ENCODE data around the gene ENDOV.

Gene ENDOV

DNA sequence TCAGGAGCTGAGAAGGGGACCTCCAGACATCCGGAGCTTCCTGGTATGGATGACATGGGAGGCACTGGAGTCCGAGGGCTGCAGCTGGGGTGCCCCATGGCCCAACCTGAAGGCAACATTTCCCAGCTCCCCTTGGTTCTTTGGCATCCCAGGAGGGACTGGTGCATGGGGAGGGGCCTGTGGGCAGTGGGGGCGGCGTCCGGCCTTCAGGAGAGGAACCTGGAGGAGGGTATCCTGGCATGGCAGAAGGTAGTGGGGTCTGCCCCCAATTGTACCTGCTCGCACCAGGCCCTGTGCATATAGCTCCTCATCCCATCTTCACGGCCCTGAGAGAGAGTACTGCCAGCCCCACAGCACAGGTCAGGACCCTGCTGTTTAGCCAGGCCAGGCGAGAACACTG is 49.5 kb downstream of the ENDOV start:
- no peak for DNase-seq

DNA sequence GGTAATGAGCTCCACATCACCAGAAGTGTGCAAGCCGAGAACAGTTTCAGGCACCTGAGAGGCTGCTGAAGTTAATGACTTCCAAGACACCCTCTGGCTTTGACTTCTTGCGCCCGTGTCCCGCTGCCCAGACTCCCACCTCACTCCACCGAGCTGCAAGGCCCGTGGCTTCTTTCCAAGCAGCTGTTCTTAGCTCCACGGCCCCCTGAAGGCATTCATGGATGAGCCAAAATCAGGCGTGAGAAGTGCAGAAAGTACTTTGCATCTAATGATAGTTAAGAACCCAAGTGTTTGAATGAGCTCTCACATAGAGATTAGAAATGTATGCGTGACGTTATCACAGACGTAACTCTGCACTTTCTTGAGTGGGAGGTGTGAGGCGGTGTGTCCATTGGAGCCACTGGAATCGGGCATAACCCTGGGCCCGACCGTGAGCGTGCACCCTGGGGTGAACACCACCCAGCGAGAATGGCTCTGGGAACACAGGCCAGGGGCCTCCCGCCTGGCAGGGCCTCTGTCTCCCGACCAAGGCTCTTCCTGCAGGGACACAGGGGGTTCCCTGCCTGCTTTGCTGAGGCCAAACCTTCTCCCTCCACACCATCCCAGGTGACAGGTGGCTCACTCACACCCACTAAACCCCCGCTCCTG is 50.5 kb downstream of the ENDOV start:
- DNase-seq: no peak

- DNase-seq: no peak
Observed at GRCh38 chr17:80466188-80466705, 51.3 kb downstream of the ENDOV start.

GRCh38 chr17:80468242-80468641 is 53.3 kb downstream of the ENDOV start:
- no peak for DNase-seq

DNA sequence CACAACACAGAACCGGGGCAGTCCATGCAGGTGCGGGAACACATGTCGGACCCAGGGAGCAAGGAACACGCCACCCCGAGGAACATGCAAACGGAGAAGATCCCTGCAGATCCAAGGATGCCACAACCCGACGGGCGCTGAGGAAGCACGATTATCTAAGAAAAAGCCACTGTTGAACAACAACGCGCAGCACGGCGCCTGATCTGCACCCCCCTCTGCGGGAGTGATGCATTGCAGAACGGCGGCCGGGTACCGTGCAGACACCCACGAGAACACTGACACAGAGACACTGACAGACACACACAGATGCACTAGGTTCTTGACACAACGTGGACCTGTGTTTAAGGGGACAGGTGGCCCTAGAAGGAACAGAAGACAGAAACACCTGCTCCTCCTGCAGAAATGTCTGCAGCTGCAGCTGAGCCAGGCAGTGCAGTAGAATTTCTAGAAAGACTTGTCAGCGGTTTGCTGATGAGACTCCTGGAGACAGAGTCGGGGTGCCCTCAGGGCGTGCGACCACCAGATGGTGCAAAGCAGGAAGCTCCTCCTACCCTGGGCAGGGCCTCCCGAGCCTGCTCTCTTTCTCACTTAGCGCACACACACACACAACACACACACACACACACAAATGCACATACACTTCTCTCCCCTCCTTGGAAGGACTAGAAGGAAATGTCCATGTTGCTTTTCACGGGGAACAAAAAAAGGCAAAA is 54.0 kb downstream of the ENDOV start:
- DNase-seq: no peak

GRCh38 chr17:80469667-80470066 is 54.7 kb downstream of the ENDOV start:
- DNase-seq: no peak

GRCh38 chr17:80470603-80471002 is 55.6 kb downstream of the ENDOV start:
- DNase-seq: no peak

GRCh38 chr17:80471922-80472321 is 57.0 kb downstream of the ENDOV start:
- DNase-seq: no peak

DNA sequence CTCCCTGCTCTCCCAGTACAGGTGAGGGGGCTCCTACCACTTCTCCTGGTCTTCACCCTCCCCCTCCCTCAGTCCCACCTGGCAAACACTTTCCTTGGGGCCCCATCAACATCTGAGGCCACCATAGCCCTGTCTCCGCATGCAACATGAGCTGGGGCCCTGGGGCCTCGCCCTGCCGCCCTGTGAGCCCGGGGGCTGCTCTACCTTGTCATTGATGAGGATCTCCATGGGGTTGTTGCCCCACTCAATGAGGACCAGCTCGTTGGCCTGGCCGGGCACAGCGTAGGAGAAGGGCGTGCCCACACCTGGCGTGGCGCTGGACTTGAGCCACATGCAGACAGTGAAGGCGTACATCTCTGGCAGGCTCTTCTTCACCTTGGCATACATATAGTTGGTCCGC is 58.0 kb downstream of the ENDOV start:
- no peak for DNase-seq

DNA sequence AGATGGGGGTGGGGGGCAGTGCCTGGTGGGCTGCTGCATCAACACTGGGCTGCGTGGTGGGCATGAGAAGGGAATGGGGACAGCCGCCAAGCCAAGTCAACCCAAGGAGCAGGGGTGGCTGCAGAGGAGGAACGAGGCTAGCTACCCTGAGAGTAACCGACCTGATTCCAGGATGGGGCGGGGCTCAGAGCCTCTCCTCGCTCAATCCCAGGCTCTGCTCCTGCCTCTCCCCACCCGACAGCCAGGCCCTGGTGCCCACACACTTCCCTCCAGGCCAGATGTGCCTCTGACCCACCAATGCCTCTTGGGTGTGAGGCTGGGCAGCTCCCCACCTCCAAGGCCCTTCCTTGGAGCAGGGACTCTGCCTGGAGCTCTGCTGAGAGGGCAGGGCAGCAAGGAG is 58.7 kb downstream of the ENDOV start:
- DNase-seq: no peak

DNA sequence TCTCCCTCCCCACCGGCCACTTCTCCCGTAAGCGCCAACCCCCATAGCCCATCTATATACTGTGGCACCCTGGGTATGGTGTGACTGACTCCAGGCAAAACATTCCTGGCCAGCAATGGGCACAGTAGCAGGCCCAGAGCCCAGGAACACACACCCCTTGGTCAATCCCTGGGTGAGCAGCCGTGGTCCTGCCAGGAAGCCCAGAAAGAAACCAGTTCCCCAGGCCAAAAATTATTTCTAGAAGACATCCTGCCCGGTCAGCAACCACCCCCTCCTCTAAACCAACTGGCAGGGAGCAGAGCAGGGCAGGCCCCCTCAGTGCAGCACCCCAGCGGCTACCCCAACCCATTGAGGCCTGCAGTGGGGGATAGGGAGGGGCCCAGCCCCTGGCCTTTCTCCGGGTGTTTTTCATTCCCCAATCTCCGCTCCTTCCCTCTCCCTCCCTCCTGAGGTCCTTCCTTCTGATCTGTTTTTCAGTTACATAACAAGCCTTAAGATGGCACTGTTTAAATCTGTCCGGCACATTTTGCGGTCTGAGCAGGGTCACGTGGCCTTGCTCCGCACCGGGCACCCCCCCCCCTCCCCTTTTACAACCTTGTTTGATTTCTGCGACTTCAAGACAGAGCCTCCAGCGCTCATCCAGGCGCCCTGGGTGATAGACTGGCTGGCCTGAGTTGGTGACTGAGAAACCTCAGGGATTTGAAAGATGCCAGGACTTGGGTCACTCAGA is 59.4 kb downstream of the ENDOV start:
- DNase-seq: peak in 12 of 51 donors; percentile 6 to 52 (median 22)

- DNase-seq: peak in 1 of 51 donors; percentile 52
Observed at GRCh38 chr17:80474961-80475909, 60.3 kb downstream of the ENDOV start.

DNA sequence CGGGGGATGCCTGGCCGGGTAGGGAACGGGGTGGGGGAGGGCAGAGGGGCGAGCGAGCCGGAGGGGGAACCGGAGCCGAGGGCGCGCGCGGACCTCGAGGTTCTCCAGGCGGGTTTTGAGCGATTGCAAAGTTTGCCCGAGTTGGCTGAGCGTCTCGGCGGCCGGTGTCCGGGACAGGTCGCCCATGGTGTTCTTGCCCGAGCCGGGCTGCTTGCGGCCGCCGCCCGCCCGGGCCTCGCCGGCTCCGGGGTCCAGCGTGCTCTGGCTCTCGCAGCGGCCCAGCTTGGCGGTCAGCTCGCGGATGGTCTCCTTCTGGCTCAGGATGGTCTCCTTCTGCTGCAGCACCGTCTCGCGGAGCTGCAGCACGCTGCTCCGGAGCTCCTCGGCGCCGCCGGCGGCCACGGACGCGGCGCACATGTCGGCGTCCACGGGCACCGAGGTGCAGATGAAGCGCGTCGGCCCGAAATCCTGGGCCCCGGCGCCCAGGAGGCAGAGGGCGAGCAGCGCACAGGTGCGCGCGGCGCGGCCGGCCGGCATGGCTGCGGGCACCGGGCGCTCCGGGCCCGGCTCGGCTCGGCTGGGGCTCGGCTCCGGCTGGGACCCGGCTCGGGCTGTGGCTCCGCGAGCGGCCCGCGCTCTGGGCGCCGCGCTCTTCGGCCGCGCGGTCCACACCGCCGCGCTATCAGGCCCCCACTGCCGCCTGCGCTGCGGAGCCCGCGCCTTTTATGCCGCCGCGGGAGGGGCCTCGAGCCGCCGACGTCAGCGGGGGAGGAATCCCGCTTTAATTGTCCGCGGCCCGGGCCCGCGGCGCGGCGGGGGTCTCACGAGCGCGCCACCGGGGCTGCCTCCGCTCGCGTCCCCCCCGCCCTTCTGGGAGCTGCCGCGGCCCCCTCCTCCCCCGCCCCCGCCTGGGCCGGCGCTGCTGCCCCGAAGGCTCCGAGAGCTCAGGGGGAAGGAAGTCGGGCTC is 61.2 kb downstream of the ENDOV start, which contains the start of gene NPTX1:
NPTX1 (minus strand) TSS at position 698 of the 967 bp plus-strand sequence; CDS start at position 537, 161 bp downstream.
- no peak for DNase-seq

DNA sequence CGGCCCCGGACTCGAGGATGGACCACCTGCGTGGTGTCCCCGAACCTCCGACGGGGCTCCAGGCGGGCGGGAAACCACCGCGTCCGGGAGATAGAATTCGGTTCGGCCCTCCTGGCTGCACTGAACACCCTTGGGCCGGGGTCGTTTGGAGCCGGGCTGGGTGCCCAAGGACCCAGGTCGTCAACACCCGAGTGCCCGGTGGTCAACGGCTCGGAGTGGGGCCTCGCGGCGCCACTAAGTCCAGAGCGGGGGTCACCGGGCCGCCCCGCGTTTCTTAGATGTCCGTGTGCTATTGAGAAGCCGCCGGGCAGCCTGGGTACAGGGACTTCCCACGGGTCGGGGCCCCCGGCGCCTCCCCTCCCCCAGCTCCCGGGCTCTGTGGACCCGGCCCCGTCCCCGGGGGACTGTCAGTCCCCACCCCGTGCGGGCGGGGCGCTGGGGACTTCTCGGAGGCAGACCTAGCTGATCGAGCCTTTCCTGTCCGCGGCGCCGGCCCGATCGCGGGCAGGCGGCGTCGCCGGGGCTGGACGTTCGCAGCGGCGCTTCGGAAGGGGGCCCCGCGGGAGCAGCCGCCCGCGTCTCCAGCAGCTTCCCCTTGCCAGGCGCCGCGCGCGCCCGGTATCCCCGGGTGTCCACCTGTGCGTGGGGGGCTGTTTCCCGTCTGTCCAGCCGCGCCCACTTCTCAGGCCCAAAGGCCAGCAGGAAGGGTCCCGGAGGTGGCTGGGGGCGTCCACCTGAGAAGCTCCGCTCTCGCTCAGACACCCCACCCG is 62.1 kb downstream of the ENDOV start:
- no peak for DNase-seq

GRCh38 chr17:80477647-80478478 is 62.9 kb downstream of the ENDOV start:
- DNase-seq: peak in 19 of 51 donors; percentile 7 to 61 (median 27)

DNA sequence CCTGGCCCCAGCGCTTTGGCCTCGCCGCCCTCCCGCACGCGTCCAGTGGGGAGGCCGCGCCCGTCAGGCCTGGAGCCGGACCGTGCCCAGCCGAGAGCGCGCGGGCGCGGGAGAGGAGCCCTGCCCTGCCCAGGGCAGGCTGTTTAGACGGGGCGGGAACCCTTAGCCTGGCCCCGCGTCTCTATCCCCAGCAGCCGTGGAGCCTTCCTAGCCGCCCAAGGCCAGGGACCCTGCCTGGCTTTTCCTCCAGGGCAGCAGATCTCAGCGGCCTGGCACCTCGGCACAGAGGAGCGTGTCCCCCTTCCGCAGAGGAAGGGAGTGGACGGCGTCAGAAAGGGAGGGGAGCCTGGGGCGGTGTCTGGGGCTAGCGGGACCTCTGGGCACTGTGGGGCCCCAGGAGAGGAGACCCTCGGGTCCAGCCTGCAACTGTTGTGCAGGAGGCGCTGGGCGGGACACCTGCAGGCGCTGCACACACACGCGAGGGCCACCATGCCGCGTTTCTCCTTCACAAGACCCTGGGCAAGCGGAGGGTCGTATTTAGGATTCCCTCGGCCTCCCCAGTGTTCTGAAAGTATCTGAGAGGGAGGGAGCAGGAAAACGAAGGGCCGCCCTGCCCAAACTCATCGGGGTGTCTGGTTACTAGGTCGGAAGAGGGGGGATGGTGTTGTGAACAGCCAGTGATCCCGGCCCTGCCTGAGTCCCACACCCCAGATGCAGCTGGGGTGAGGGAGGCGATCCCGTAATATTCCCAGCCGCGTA is 63.7 kb downstream of the ENDOV start:
- no peak for DNase-seq

- DNase-seq: no peak
Observed at GRCh38 chr17:80479246-80479566, 64.2 kb downstream of the ENDOV start.

All from hypothalamus (tissue), 51 donors.